ENCODE results near the gene NAIF1. TPM values are rescaled to one million over a fixed set of nuclear protein-coding genes. Genes with fewer than 3 reads are reported as not detected.

The NAIF1 gene
- total and polyA plus RNA-seq, 10 of the 15 experiments (the other 5 are each of a cell fraction or from before 2014, with no cell fraction given), result 2.4 to 14.2 (median 7.1) TPM

- TF ChIP-seq, protein P1, sequence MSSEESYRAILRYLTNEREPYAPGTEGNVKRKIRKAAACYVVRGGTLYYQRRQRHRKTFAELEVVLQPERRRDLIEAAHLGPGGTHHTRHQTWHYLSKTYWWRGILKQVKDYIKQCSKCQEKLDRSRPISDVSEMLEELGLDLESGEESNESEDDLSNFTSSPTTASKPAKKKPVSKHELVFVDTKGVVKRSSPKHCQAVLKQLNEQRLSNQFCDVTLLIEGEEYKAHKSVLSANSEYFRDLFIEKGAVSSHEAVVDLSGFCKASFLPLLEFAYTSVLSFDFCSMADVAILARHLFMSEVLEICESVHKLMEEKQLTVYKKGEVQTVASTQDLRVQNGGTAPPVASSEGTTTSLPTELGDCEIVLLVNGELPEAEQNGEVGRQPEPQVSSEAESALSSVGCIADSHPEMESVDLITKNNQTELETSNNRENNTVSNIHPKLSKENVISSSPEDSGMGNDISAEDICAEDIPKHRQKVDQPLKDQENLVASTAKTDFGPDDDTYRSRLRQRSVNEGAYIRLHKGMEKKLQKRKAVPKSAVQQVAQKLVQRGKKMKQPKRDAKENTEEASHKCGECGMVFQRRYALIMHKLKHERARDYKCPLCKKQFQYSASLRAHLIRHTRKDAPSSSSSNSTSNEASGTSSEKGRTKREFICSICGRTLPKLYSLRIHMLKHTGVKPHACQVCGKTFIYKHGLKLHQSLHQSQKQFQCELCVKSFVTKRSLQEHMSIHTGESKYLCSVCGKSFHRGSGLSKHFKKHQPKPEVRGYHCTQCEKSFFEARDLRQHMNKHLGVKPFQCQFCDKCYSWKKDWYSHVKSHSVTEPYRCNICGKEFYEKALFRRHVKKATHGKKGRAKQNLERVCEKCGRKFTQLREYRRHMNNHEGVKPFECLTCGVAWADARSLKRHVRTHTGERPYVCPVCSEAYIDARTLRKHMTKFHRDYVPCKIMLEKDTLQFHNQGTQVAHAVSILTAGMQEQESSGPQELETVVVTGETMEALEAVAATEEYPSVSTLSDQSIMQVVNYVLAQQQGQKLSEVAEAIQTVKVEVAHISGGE (CRISPR knock-in tag; IDR thresholded peaks at IDR 0.05), result no peak
- no peak for TF ChIP-seq ESRRA (IDR thresholded peaks at IDR 0.05; ENCODE audit: low read length)
Measured at GRCh38 chr9:128109050-128109709, 42.1 kb upstream of the NAIF1 start (continued).

- intact Hi-C loops (cut with micrococcal nuclease; ENCODE audit: unreplicated experiment) (no loop called here), in situ Hi-C loops (cut with MboI) (no loop called here)
- TSS peak; percentile 51 for BruUV-seq (replicated peaks)
- Histone ChIP-seq H3K4me2 (ENCODE audit: control insufficient read depth, insufficient read depth) (no peak overlapping the region), H3K36me3 (ENCODE audit: control insufficient read depth in 2 of 2, insufficient read depth in 2 of 2, low read length in 1 of 2) (peaks cover 15 to 34% of the 10 kb centered on the region in 2 experiments), H2AFZ (ENCODE audit: control insufficient read depth, low read depth, low read length) (no peak overlapping the region), H3K27ac (ENCODE audit: control insufficient read depth, insufficient read depth) (no peak overlapping the region), H3K4me1 (ENCODE audit: control insufficient read depth, insufficient read depth, low read length) (no peaks in the 10 kb centered on the region), H3K79me2 (ENCODE audit: control insufficient read depth, insufficient read depth, low read length) (no peaks in the 10 kb centered on the region), H3K9ac (ENCODE audit: control insufficient read depth, insufficient read depth, low read length) (no peak overlapping the region), H3K27me3 (replicated peaks in 1 of 2; ENCODE audit: control insufficient read depth in 2 of 2, insufficient read depth in 2 of 2, low read length in 1 of 2) (no peaks in the 10 kb centered on the region), H3K4me3 (no peak overlapping the region), H3K9me3 (replicated peaks; ENCODE audit: control insufficient read depth, insufficient read depth, low read length) (no peaks in the 10 kb centered on the region), H4K20me1 (ENCODE audit: control insufficient read depth, insufficient read depth) (no peaks in the 10 kb centered on the region)
- CTCF ChIA-PET, result interaction anchor here (0.6 kb wide), 1 partner anchor 9 kb away, joined by 3 read pairs; no protein-coding TSS in a partner anchor
- RAD21 ChIA-PET (ENCODE audit: unreplicated experiment), result no interaction called here
- no peak for DNase-seq (ENCODE audit: low read depth, low spot score)
- SMC1A ChIA-PET (ENCODE audit: uncharacterized antibody, unreplicated experiment), result interaction anchor here (0.6 kb wide), 1 partner anchor 207 kb away, joined by 3 read pairs; no protein-coding TSS in a partner anchor
- POLR2A ChIA-PET, result no interaction called here
- ATAC-seq, result no peak
- WGBS (ENCODE audit: insufficient coverage, insufficient replicate concordance, low lambda C conversion rate, missing lambda C conversion rate), result 87% methylated on average over 14 of the region's 15 CpGs
- FAIRE-seq, result no peak
- TF ChIP-seq, protein P2, sequence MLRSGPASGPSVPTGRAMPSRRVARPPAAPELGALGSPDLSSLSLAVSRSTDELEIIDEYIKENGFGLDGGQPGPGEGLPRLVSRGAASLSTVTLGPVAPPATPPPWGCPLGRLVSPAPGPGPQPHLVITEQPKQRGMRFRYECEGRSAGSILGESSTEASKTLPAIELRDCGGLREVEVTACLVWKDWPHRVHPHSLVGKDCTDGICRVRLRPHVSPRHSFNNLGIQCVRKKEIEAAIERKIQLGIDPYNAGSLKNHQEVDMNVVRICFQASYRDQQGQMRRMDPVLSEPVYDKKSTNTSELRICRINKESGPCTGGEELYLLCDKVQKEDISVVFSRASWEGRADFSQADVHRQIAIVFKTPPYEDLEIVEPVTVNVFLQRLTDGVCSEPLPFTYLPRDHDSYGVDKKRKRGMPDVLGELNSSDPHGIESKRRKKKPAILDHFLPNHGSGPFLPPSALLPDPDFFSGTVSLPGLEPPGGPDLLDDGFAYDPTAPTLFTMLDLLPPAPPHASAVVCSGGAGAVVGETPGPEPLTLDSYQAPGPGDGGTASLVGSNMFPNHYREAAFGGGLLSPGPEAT (IDR thresholded peaks at IDR 0.05; ENCODE audit: low read depth), result no peak
- TF ChIP-seq CHD1 (IDR thresholded peaks at IDR 0.05; ENCODE audit: low read depth, low read length), result no peak
- TF ChIP-seq, protein P3, sequence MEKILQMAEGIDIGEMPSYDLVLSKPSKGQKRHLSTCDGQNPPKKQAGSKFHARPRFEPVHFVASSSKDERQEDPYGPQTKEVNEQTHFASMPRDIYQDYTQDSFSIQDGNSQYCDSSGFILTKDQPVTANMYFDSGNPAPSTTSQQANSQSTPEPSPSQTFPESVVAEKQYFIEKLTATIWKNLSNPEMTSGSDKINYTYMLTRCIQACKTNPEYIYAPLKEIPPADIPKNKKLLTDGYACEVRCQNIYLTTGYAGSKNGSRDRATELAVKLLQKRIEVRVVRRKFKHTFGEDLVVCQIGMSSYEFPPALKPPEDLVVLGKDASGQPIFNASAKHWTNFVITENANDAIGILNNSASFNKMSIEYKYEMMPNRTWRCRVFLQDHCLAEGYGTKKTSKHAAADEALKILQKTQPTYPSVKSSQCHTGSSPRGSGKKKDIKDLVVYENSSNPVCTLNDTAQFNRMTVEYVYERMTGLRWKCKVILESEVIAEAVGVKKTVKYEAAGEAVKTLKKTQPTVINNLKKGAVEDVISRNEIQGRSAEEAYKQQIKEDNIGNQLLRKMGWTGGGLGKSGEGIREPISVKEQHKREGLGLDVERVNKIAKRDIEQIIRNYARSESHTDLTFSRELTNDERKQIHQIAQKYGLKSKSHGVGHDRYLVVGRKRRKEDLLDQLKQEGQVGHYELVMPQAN (conservative IDR thresholded peaks at IDR 0.05), result no peak
- no peak for TF ChIP-seq FOXM1 (IDR thresholded peaks at IDR 0.05; ENCODE audit: low read depth, low read length)
- TF ChIP-seq NR2C2 (IDR thresholded peaks at IDR 0.05; ENCODE audit: borderline replicate concordance, control insufficient read depth, insufficient read length, low read depth), result no peak
- TF ChIP-seq PAX5 (IDR thresholded peaks at IDR 0.05; ENCODE audit: borderline replicate concordance, low read depth, low read length), result no peak
- TF ChIP-seq IKZF1 (conservative IDR thresholded peaks at IDR 0.05), result no peak
- TF ChIP-seq, protein P4, sequence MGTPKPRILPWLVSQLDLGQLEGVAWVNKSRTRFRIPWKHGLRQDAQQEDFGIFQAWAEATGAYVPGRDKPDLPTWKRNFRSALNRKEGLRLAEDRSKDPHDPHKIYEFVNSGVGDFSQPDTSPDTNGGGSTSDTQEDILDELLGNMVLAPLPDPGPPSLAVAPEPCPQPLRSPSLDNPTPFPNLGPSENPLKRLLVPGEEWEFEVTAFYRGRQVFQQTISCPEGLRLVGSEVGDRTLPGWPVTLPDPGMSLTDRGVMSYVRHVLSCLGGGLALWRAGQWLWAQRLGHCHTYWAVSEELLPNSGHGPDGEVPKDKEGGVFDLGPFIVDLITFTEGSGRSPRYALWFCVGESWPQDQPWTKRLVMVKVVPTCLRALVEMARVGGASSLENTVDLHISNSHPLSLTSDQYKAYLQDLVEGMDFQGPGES (IDR thresholded peaks at IDR 0.05), result no peak
Measured at GRCh38 chr9:128108269-128109049, 41.3 kb upstream of the NAIF1 start.
